GM10248 (cell line): Measurements from ENCODE around the gene ZBTB25.

Experiments used
- CTCF ChIA-PET: fragments of 300-600 bp; sonication (Branson Sonifier 250); formaldehyde crosslinking; extraction: SDS; loops from one replicate; lab custom pipeline; 2021; ENCODE audit warnings: antibody characterized with exemption; lab: Yijun Ruan, JAX
- POLR2A ChIA-PET: fragments of 350-650 bp; sonication (Branson Sonifier 250); formaldehyde crosslinking; extraction: SDS; loops from one replicate; lab custom pipeline; 2020; ENCODE audit warnings: antibody characterized with exemption; lab: Yijun Ruan, JAX
- DNase-seq: peaks from one replicate; pipeline ENCODE4 v3.0.0; 2012; ENCODE audit errors: extremely low spot score
- CTCF ChIP-seq: IDR thresholded peaks from 2 replicates; pipeline ENCODE4 v1.5.1; 2012; ENCODE audit warnings: mild to moderate bottlenecking, low read depth; ENCODE audit errors: extremely low read depth, missing control alignments, control extremely low read depth

ZBTB25 gene

DNA sequence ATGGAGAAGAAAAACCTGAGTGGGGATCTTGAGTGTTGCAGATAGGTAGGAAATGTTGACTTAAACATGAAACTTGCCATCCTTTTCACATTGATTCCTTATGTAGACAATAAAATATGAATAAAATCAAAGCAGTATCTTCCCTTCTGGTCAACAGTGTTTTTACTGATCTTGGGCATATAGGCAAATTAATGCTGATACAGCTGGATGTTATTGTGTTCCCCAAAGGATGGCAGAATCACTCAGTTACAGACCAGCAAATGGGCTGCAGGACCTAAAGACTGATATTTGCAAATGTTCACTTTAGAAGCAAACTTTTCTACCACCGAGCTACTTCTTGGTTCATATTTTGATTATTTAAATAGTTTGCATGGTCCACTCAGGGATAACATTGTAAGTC, 81.6 kb downstream of the ZBTB25 start:
- no peak for TF ChIP-seq CTCF
- ChIA-PET POLR2A (no interaction called here), CTCF (interaction anchor here (1.3 to 16.2 kb wide), 5 partner anchors 10 to 215 kb away, joined by 3 to 205 read pairs (median 4); no protein-coding TSS in a partner anchor)
- DNase-seq = no peak

- POLR2A ChIA-PET = no interaction called here
- no peak for DNase-seq
- no peak for TF ChIP-seq CTCF
- CTCF ChIA-PET = interaction anchor here (1.3 to 16.2 kb wide), 3 partner anchors 9 to 28 kb away, joined by 3 to 205 read pairs (median 4); no protein-coding TSS in a partner anchor
Observed at GRCh38 chr14:64421166-64421565, 82.5 kb downstream of the ZBTB25 start.

DNA sequence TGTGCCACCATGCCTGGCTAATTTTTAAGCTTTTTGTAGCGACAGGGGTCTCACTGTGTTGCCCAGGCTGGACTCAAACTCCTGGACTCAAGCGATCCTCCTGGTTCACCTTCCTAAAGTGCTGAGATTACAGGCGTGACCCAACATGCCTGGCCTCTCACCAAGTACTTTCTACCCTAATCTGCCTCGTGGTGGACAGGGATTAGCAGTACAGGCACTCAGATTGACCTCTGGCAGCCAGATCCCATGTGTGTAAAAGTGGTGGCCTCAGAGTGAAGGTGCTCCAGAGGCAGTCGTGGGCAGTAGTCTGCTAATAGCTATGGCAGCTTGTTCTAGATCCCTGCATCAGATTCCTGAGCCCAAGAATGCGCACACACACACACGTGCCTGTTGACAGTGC, 84.6 kb downstream of the ZBTB25 start:
- DNase-seq = no peak
- TF ChIP-seq CTCF = no peak
- POLR2A ChIA-PET = no interaction called here
- CTCF ChIA-PET = interaction anchor here (1.2 to 16.2 kb wide), 2 partner anchors 14 to 40 kb away, joined by 3 to 205 read pairs; no protein-coding TSS in a partner anchor

GRCh38 chr14:64417771-64418125, 85.9 kb downstream of the ZBTB25 start:
- POLR2A ChIA-PET = no interaction called here
- CTCF ChIA-PET = interaction anchor here (0.9 to 16.2 kb wide), 2 partner anchors 15 to 16 kb away, joined by 3 to 205 read pairs; no protein-coding TSS in a partner anchor
- no peak for DNase-seq
- TF ChIP-seq CTCF = no peak

GRCh38 chr14:64417055-64417770, 86.4 kb downstream of the ZBTB25 start:
- POLR2A ChIA-PET = no interaction called here
- TF ChIP-seq CTCF = no peak
- DNase-seq = no peak
- CTCF ChIA-PET = interaction anchor here (0.9 to 16.2 kb wide), 2 partner anchors 16 kb away, joined by 3 to 205 read pairs; no protein-coding TSS in a partner anchor

- ChIA-PET POLR2A (no interaction called here), CTCF (interaction anchor here (16.2 kb wide), 1 partner anchor 17 kb away, joined by 205 read pairs; no protein-coding TSS in a partner anchor)
- no peak for DNase-seq
- TF ChIP-seq CTCF = no peak
Observed at GRCh38 chr14:64416348-64416932, 87.2 kb downstream of the ZBTB25 start.
